Islet precursor cell (in vitro differentiated cells): Measurements from ENCODE around the gene PCAT6.
"Not testable (repeated sequence)": the region's sequence is repeated elsewhere in the genome, so short reads cannot be mapped to it uniquely, and the experiment has no call there.

Source experiments
- DNase-seq: peaks from one replicate; pipeline ENCODE4 v3.0.0-alpha.2; 2018

The PCAT6 gene

GRCh38 chr1:202810615-202811295 lies at the start of gene PCAT6:
PCAT6 (plus strand) TSS chr1:202810954.
- peak; percentile 99 for DNase-seq

- no peak for DNase-seq
These were observed 48.7 kb upstream of the PCAT6 start for GRCh38 chr1:202762019-202762418.

GRCh38 chr1:202765721-202766120 lies 45.0 kb upstream of the PCAT6 start:
- DNase-seq = no peak

- DNase-seq = no peak
These were observed 40.6 kb upstream of the PCAT6 start for GRCh38 chr1:202770135-202770534.

GRCh38 chr1:202781180-202781579 lies 29.6 kb upstream of the PCAT6 start:
- DNase-seq = no peak

- no peak for DNase-seq
These were observed 23.9 kb upstream of the PCAT6 start for GRCh38 chr1:202786804-202787203.

- DNase-seq = no peak
These were observed 22.0 kb upstream of the PCAT6 start for GRCh38 chr1:202788800-202789199.

- DNase-seq = no peak
These were observed 19.5 kb upstream of the PCAT6 start for GRCh38 chr1:202791077-202791747.

GRCh38 chr1:202794051-202794740 lies 16.6 kb upstream of the PCAT6 start:
- DNase-seq = no peak

- DNase-seq = not testable (repeated sequence)
These were observed 15.8 kb upstream of the PCAT6 start for GRCh38 chr1:202794931-202795330.

GRCh38 chr1:202796670-202797069 lies 14.1 kb upstream of the PCAT6 start:
- no peak for DNase-seq

- no peak for DNase-seq
These were observed 12.5 kb upstream of the PCAT6 start for GRCh38 chr1:202798260-202798659.

GRCh38 chr1:202798792-202799331 lies 11.9 kb upstream of the PCAT6 start:
- no peak for DNase-seq

- DNase-seq = no peak
These were observed 10.0 kb upstream of the PCAT6 start for GRCh38 chr1:202800742-202801141.

- no peak for DNase-seq
These were observed 9.6 kb upstream of the PCAT6 start for GRCh38 chr1:202801175-202801574.

- no peak for DNase-seq
These were observed 8.7 kb upstream of the PCAT6 start for GRCh38 chr1:202802034-202802433.

GRCh38 chr1:202802998-202803932 lies 7.5 kb upstream of the PCAT6 start:
- no peak for DNase-seq

- no peak for DNase-seq
These were observed 6.6 kb upstream of the PCAT6 start for GRCh38 chr1:202804126-202804525.

GRCh38 chr1:202805886-202806844 lies 4.6 kb upstream of the PCAT6 start:
- DNase-seq = no peak

- DNase-seq = peak; percentile 72
These were observed 3.8 kb upstream of the PCAT6 start for GRCh38 chr1:202806845-202807450.

- no peak for DNase-seq
These were observed 3.3 kb upstream of the PCAT6 start for GRCh38 chr1:202807451-202807925.
